ENCODE measurements around the gene SCAP.

DNA sequence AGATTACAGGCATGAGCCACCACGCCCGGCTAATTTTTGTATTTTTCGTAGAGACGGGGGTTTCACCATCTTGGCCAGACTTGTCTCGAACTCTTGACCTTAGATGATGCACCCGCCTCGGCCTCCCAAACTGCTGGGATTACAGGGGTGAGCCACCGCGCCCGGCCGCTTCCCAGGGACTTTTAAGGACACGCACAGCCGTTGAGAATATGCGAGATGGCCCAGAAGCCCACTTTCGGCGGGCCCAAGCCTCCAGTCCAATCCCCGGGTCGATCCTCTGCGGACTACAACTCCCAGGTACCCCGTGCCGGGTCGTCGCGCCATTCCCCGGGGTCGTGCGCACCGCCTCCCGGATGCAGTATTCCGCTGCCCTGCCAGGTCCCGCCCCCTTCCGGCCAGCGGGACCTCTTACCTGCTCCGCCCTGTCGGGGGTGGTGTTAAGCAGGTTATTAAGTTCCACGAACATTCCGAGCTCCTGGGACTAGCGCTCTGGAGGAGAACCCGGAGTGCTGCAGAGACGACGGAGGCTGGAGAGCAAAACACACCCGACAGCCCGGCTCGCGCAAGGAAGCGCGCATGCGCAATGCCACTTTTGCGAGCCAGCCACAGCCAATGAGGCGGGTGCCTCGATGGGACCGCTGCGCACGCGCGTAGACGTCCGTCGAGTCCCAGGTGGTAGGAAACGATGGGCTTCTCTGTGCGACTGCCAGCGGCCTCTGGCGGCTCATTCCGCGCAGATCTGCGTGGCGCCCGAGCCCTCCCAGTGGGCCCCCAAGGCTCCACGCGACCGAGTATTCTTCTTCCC, 37.6 kb upstream of the SCAP start, which contains the start of gene ELP6:
- peak in 2 of 4 donors; percentile 46 to 84 for TF ChIP-seq POLR2A (IDR thresholded peaks at IDR 0.05)
- TF ChIP-seq POLR2AphosphoS5 (IDR thresholded peaks at IDR 0.05): peak; percentile 74 to 80
- peak; percentile 30 to 81 (median 56) for TF ChIP-seq CTCF (IDR thresholded peaks at IDR 0.05)
- peak in 1 of 4 donors; percentile 46 for TF ChIP-seq EP300 (IDR thresholded peaks at IDR 0.05)
